HCT116 (cell line): Measurements from ENCODE around the gene GOLGA2. TPM values are rescaled to one million over a fixed set of nuclear protein-coding genes. Genes with fewer than 3 reads are reported as not detected.
A peak's percentile ranks its signal among the peaks of the same experiment; 100 is the strongest.

Source experiments
- ATAC-seq: fragments of 200-7000 bp; cut with Tn5 transposase; 2 replicates; pipeline ENCODE4 v1.9.1; 2020; ENCODE audit warnings: mild to moderate bottlenecking, moderate library complexity
- BruUV-seq: library from RNA; stranded (reverse); fragments of 400-500 nt; replicated peaks from 2 replicates; lab custom pipeline; 2021; lab: Mats Ljungman, UMichigan
- CTCF ChIA-PET: fragments of 300-600 bp; sonication (Branson Sonifier 250); formaldehyde crosslinking; loops from one replicate; lab custom pipeline; 2021; ENCODE audit warnings: antibody characterized with exemption; lab: Charles Lee
- POLR2A ChIA-PET: fragments of 300-600, 350-600 bp; sonication (Branson Sonifier 250); formaldehyde crosslinking; loops from one replicate; lab custom pipeline; 2021; ENCODE audit warnings: antibody characterized with exemption; lab: Charles Lee
- RAD21 ChIA-PET, 2 experiments: fragments of 300-600 bp; sonication (Branson Sonifier 250); formaldehyde crosslinking; loops; one replicate each; lab custom pipeline; 2023; ENCODE audit warnings: low total read pairs in 2 of 2; ENCODE audit not compliant: uncharacterized antibody in 2 of 2, unreplicated experiment in 2 of 2, low non-redundant PET in 1 of 2; lab: Charles Lee
- DNase-seq: peaks from one replicate; pipeline ENCODE4 v3.0.0-alpha.2; 2010; ENCODE audit warnings: low read depth, low spot score
- H2AFZ ChIP-seq: fragments of 200-600 bp; shearing (Covaris generic), sonication (generic); 2 replicates; pipeline ENCODE4 v1.6.1; 2017; ENCODE audit warnings: low read depth, mixed run types, mixed read lengths, antibody characterized with exemption, low read length; ENCODE audit not compliant: poor library complexity, severe bottlenecking
- H3K27ac ChIP-seq: 2 replicates; pipeline ENCODE4 v1.5.1; 2012; ENCODE audit warnings: low read depth, low read length
- H3K27me3 ChIP-seq: fragments of 200-600 bp; sonication (generic); 2 replicates; pipeline ENCODE4 v1.6.1; 2016; ENCODE audit warnings: mixed run types, low read length, mixed read lengths; ENCODE audit not compliant: insufficient read depth
- H3K36me3 ChIP-seq, 2 experiments: fragments of 200-500 bp in 1 of 2; fragments of 200-600 bp in 1 of 2; sonication (Bioruptor generic) in 1 of 2; sonication (generic) in 1 of 2; 2 replicates each; pipeline versions ENCODE4 v1.5.1 to v1.6.1; 2014 to 2016; ENCODE audit warnings: low read length in 2 of 2, inconsistent platforms in 1 of 2, mixed read lengths in 1 of 2, mixed run types in 1 of 2; ENCODE audit not compliant: insufficient read depth in 2 of 2, control insufficient read depth in 1 of 2
- H3K4me1 ChIP-seq, 2 experiments: fragments of 200-600 bp in 1 of 2; sonication (generic) in 1 of 2; 2 replicates each; pipeline versions ENCODE4 v1.5.1 to v1.6.1; 2012 to 2017; ENCODE audit warnings: low read length in 2 of 2, inconsistent platforms in 1 of 2, mild to moderate bottlenecking in 1 of 2, mixed read lengths in 1 of 2, mixed run types in 1 of 2, moderate library complexity in 1 of 2; ENCODE audit not compliant: insufficient read depth in 2 of 2, control insufficient read depth in 1 of 2
- H3K4me2 ChIP-seq: fragments of 200-600 bp; sonication (generic); 2 replicates; pipeline ENCODE4 v1.6.1; 2017; ENCODE audit warnings: mixed run types, low read length, mixed read lengths
- H3K4me3 ChIP-seq, 2 experiments: fragments of 200-600 bp in 1 of 2; sonication (generic) in 1 of 2; replicated peaks in 1 of 2; 2 replicates each; pipeline ENCODE4 v1.5.1; 2011 to 2016; ENCODE audit warnings: low read length in 2 of 2, control low read depth in 1 of 2, low read depth in 1 of 2, mild to moderate bottlenecking in 1 of 2, mixed read lengths in 1 of 2, mixed run types in 1 of 2
- H3K79me2 ChIP-seq: fragments of 200-600 bp; sonication (generic); 2 replicates; pipeline ENCODE4 v1.6.1; 2017; ENCODE audit warnings: mild to moderate bottlenecking, mixed run types, low read length, moderate library complexity, mixed read lengths; ENCODE audit not compliant: insufficient read depth
- H3K9ac ChIP-seq: fragments of 200-600 bp; sonication (generic); 2 replicates; pipeline ENCODE4 v1.6.1; 2016; ENCODE audit warnings: low read length, mixed read lengths
- H3K9me2 ChIP-seq: fragments of 200-600 bp; sonication (generic), shearing (Covaris generic); 2 replicates; pipeline ENCODE4 v1.6.1; 2017; ENCODE audit warnings: mixed run types, mild to moderate bottlenecking, moderate library complexity; ENCODE audit not compliant: insufficient read depth
- H3K9me3 ChIP-seq, 2 experiments: fragments of 200-500 bp in 1 of 2; fragments of 200-600 bp in 1 of 2; sonication (Bioruptor generic) in 1 of 2; sonication (generic) in 1 of 2; 2 replicates each; pipeline ENCODE4 v1.6.1; 2014 to 2017; ENCODE audit warnings: low read length in 2 of 2, mixed read lengths in 2 of 2, inconsistent platforms in 1 of 2, low read depth in 1 of 2, mild to moderate bottlenecking in 1 of 2, mixed run types in 1 of 2, moderate library complexity in 1 of 2; ENCODE audit not compliant: control insufficient read depth in 1 of 2, insufficient read depth in 1 of 2
- H4K20me1 ChIP-seq: fragments of 200-600 bp; sonication (generic), shearing (Covaris generic); 2 replicates; pipeline ENCODE4 v1.6.1; 2017; ENCODE audit warnings: mixed run types, mild to moderate bottlenecking, moderate library complexity; ENCODE audit not compliant: insufficient read depth
- CBX3 ChIP-seq: IDR thresholded peaks from 2 replicates; pipeline ENCODE4 v1.6.1; 2012; ENCODE audit warnings: low read depth
- CEBPB ChIP-seq: IDR thresholded peaks from 2 replicates; pipeline ENCODE4 v1.6.1; 2012; ENCODE audit warnings: low read depth
- CTCF ChIP-seq, 3 experiments: fragments of 200-600 bp in 1 of 3; sonication (generic) in 1 of 3; IDR thresholded peaks in 2 of 3; conservative IDR thresholded peaks in 1 of 3; 2 replicates each; pipeline ENCODE4 v1.5.1; 2012 to 2017; ENCODE audit warnings: low read depth in 2 of 3, low read length in 2 of 3, antibody characterized with exemption in 1 of 3, borderline replicate concordance in 1 of 3, control low read depth in 1 of 3, mild to moderate bottlenecking in 1 of 3, mixed read lengths in 1 of 3, mixed run types in 1 of 3, moderate library complexity in 1 of 3; ENCODE audit not compliant: insufficient read depth in 1 of 3
- EGR1 ChIP-seq: IDR thresholded peaks from 2 replicates; pipeline ENCODE4 v1.6.1; 2012; ENCODE audit warnings: low read depth
- ELF1 ChIP-seq: IDR thresholded peaks from 2 replicates; pipeline ENCODE4 v1.6.1; 2012; ENCODE audit warnings: low read depth, borderline replicate concordance
- FOSL1 ChIP-seq: IDR thresholded peaks from 2 replicates; pipeline ENCODE4 v1.6.1; 2012; ENCODE audit warnings: low read depth
- JUND ChIP-seq: IDR thresholded peaks from 2 replicates; pipeline ENCODE4 v1.6.1; 2012
- MAX ChIP-seq: IDR thresholded peaks from 2 replicates; pipeline ENCODE4 v1.6.1; 2012
- RAD21 ChIP-seq: IDR thresholded peaks from 2 replicates; pipeline ENCODE4 v1.6.1; 2012; ENCODE audit warnings: low read depth, mild to moderate bottlenecking
- REST ChIP-seq: IDR thresholded peaks from 2 replicates; pipeline ENCODE4 v1.6.1; 2012; ENCODE audit warnings: low read depth
- SIN3A ChIP-seq: IDR thresholded peaks from 2 replicates; pipeline ENCODE4 v1.6.1; 2012; ENCODE audit warnings: low read depth
- SP1 ChIP-seq: IDR thresholded peaks from 2 replicates; pipeline ENCODE4 v1.6.1; 2012; ENCODE audit warnings: low read depth
- SRF ChIP-seq: IDR thresholded peaks from 2 replicates; pipeline ENCODE4 v1.6.1; 2012; ENCODE audit warnings: low read depth
- YY1 ChIP-seq: IDR thresholded peaks from 2 replicates; pipeline ENCODE4 v1.6.1; 2011; ENCODE audit warnings: low read length, low read depth, moderate library complexity, mild to moderate bottlenecking; ENCODE audit not compliant: insufficient replicate concordance; ENCODE audit errors: extremely low read depth
- ZFX ChIP-seq: fragments of 450-650 bp; IDR thresholded peaks from 2 replicates; pipeline ENCODE4 v1.6.1; 2017
- ZNF274 ChIP-seq: fragments of 200-500 bp; sonication (Bioruptor generic); IDR thresholded peaks from 2 replicates; pipeline ENCODE4 v1.6.1; 2014; ENCODE audit warnings: mild to moderate bottlenecking, low read depth, low read length, inconsistent platforms
- intact Hi-C: fragments of 100-400 bp; cut with micrococcal nuclease; formaldehyde crosslinking; loops from 2 replicates; pipeline ENCODE4 v1.10.0; 2022
- total RNA-seq: library from RNA; stranded (reverse); gene quantifications from one replicate; pipeline ENCODE4 v1.2.1, GENCODE V29; 2021; ENCODE audit not compliant: unreplicated experiment

GOLGA2 gene
- total RNA-seq, 1 experiment from 2014 or later, result 67.0 TPM

GRCh38 chr9:128276574-128277270, 915 bp upstream of the GOLGA2 start:
- ChIA-PET RAD21 (interaction anchor here in 1 of 2 experiments (0.9 kb wide), 1 partner anchor 18 kb away, joined by 3 read pairs; no protein-coding TSS in a partner anchor), CTCF (interaction anchor here (0.9 to 1.0 kb wide), 2 partner anchors 8 to 19 kb away, joined by 3 read pairs; no protein-coding TSS in a partner anchor), POLR2A (interaction anchor here (1.0 to 1.1 kb wide), 2 partner anchors 10 to 85 kb away, joined by 3 read pairs; no protein-coding TSS in a partner anchor)
- Histone ChIP-seq H3K79me2 (peaks cover 21% of the 10 kb centered on the region), H3K9ac (peak overlapping the region; percentile 88), H3K4me1 (peaks cover 11 to 25% of the 10 kb centered on the region in 2 experiments), H3K9me2 (no peaks in the 10 kb centered on the region), H3K9me3 (no peaks in the 10 kb centered on the region), H2AFZ (no peak overlapping the region), H3K36me3 (peaks cover 7 to 8% of the 10 kb centered on the region in 2 experiments; a peak in 2 of 4 replicates), H3K27ac (peak overlapping the region; percentile 73), H3K27me3 (no peaks in the 10 kb centered on the region), H3K4me2 (peak overlapping the region; percentile 93), H3K4me3 (peak overlapping the region; percentile 91 to 99)
- TSS peak; percentile 69 for BruUV-seq
- intact Hi-C loops, result no loop called here
- DNase-seq, result no peak
- peak; percentile 13 for ATAC-seq
- TF ChIP-seq ELF1, result no peak
- TF ChIP-seq ZFX, result no peak
- TF ChIP-seq YY1, result no peak
- TF ChIP-seq CTCF (IDR thresholded peaks at IDR 0.05 in 2 of 3, conservative IDR thresholded peaks at IDR 0.05 in 1 of 3; ENCODE audit: borderline replicate concordance in 1 of 3, insufficient read depth in 1 of 3, low read depth in 2 of 3, low read length in 2 of 3), result no peak
- no peak for TF ChIP-seq SP1
- no peak for TF ChIP-seq ZNF274
- TF ChIP-seq MAX, result no peak
- no peak for TF ChIP-seq RAD21
- TF ChIP-seq SRF, result no peak
- TF ChIP-seq SIN3A, result no peak
- no peak for TF ChIP-seq FOSL1
- TF ChIP-seq JUND, result no peak
- no peak for TF ChIP-seq EGR1
- TF ChIP-seq REST, result no peak
- TF ChIP-seq CEBPB, result no peak
- no peak for TF ChIP-seq CBX3
- TF ChIP-seq, all 23 proteins: peak for 0
- no peaks in the 10 kb centered on the region for H4K20me1 ChIP-seq
